A549 (cell line): ENCODE measurements around the gene PRDX2. TPM values are rescaled to one million over a fixed set of nuclear protein-coding genes. Genes with fewer than 3 reads are reported as not detected.

Experiments
- ATAC-seq, 2 experiments: fragments of 200-7000 bp in 1 of 2; fragments of >200 bp in 1 of 2; cut with Nextera tagmentation in 1 of 2; cut with Tn5 transposase in 1 of 2; 3 replicates each; pipeline versions ENCODE4 v1.8.0 to v1.9.1; 2018 to 2020; ENCODE audit warnings: mild to moderate bottlenecking in 1 of 2, moderate library complexity in 1 of 2
- CTCF ChIA-PET: fragments of 300-600 bp; sonication (Branson Sonifier 250); formaldehyde crosslinking; extraction: SDS; loops from one replicate; lab custom pipeline; 2021; ENCODE audit warnings: antibody characterized with exemption, inconsistent platforms; lab: Yijun Ruan, JAX
- POLR2A ChIA-PET: fragments of 350-600 bp; formaldehyde crosslinking; extraction: SDS; loops from one replicate; lab custom pipeline; 2021; ENCODE audit warnings: antibody characterized with exemption, inconsistent platforms; lab: Yijun Ruan, JAX
- DNase-seq, 2 experiments: peaks; one replicate each; pipeline versions ENCODE4 v3.0.0 to v3.0.0-alpha.2; 2011 to 2016; ENCODE audit warnings: low read depth in 1 of 2, low spot score in 1 of 2
- FAIRE-seq: peaks from 2 replicates; lab custom pipeline; 2011; peaks lifted over from hg19 to GRCh38; lab: Jason Lieb, UNC
- H3K27ac ChIP-seq, 2 experiments: fragments of >200 bp; sonication (Bioruptor Twin); formaldehyde crosslinking; 3 replicates each; pipeline ENCODE4 v1.5.1; 2016 to 2017
- H3K4me1 ChIP-seq: fragments of >200 bp; sonication (Bioruptor Twin); formaldehyde crosslinking; 3 replicates; pipeline ENCODE4 v1.6.1; 2016
- H3K4me2 ChIP-seq: fragments of >200 bp; sonication (Bioruptor Twin); formaldehyde crosslinking; 3 replicates; pipeline ENCODE4 v1.6.1; 2016
- H3K4me3 ChIP-seq: fragments of >200 bp; sonication (Bioruptor Twin); formaldehyde crosslinking; 3 replicates; pipeline ENCODE4 v1.5.1; 2016
- H3K9me3 ChIP-seq: fragments of >200 bp; sonication (Bioruptor Twin); formaldehyde crosslinking; 3 replicates; pipeline ENCODE4 v1.6.1; 2016
- CBX2 ChIP-seq: fragments of 200-600 bp; sonication (generic); IDR thresholded peaks from 2 replicates; pipeline ENCODE4 v1.6.1; 2016; ENCODE audit warnings: low read depth, mild to moderate bottlenecking, borderline replicate concordance
- CHD2 ChIP-seq: fragments of 150-350 bp; IDR thresholded peaks from 2 replicates; pipeline ENCODE4 v1.6.1; 2014; ENCODE audit warnings: low read length; ENCODE audit not compliant: partially characterized antibody
- EHF ChIP-seq: fragments of 250-450 bp; sonication (Bioruptor Pico); IDR thresholded peaks from 2 replicates; pipeline ENCODE4 v1.5.0; 2020; ENCODE audit warnings: mild to moderate bottlenecking
- FOSB ChIP-seq: fragments of 250-450 bp; sonication (Bioruptor Pico); IDR thresholded peaks from 2 replicates; pipeline ENCODE4 v1.5.0; 2020; ENCODE audit warnings: mild to moderate bottlenecking, moderate library complexity
- FOSL2 ChIP-seq, 2 experiments: fragments of 450-650 bp in 1 of 2; fragments of >200 bp in 1 of 2; sonication (Bioruptor Twin) in 1 of 2; formaldehyde crosslinking; IDR thresholded peaks; 2 replicates each; pipeline versions ENCODE4 v1.5.0 to v1.6.1; 2016 to 2020; ENCODE audit warnings: mild to moderate bottlenecking in 1 of 2, moderate library complexity in 1 of 2
- JUN ChIP-seq, 2 experiments: fragments of >200 bp; sonication (Bioruptor Twin); formaldehyde crosslinking; IDR thresholded peaks; 2 replicates in 1 of 2; 3 replicates in 1 of 2; pipeline ENCODE4 v1.6.1; 2016 to 2017
- MYC ChIP-seq: IDR thresholded peaks from 2 replicates; pipeline ENCODE4 v1.6.1; 2012; ENCODE audit warnings: mild to moderate bottlenecking, inconsistent platforms, low read length, improper control_type of control experiment, borderline replicate concordance
- NPAS2 ChIP-seq: fragments of 250-450 bp; sonication (Bioruptor Pico); IDR thresholded peaks from 2 replicates; pipeline ENCODE4 v1.8.0; 2022; ENCODE audit warnings: mild to moderate bottlenecking, moderate library complexity, borderline replicate concordance
- POLR2A ChIP-seq: IDR thresholded peaks from 2 replicates; pipeline ENCODE4 v1.6.1; 2012; ENCODE audit warnings: mild to moderate bottlenecking, low read length
- RARB ChIP-seq: fragments of 250-450 bp; sonication (Bioruptor Pico); IDR thresholded peaks from 2 replicates; pipeline ENCODE4 v1.8.0; 2021; ENCODE audit warnings: mild to moderate bottlenecking, moderate library complexity
- RCOR1 ChIP-seq: fragments of 150-350 bp; IDR thresholded peaks from 2 replicates; pipeline ENCODE4 v1.6.1; 2014; ENCODE audit warnings: antibody characterized with exemption, low read length, low read depth
- TFCP2L1 ChIP-seq: fragments of 250-450 bp; sonication (Bioruptor Pico); IDR thresholded peaks from 2 replicates; pipeline ENCODE4 v1.5.0; 2021; ENCODE audit warnings: mild to moderate bottlenecking
- TP53 ChIP-seq: fragments of 250-450 bp; sonication (Bioruptor Pico); IDR thresholded peaks from 2 replicates; pipeline ENCODE4 v1.5.0; 2021; ENCODE audit warnings: mild to moderate bottlenecking, moderate library complexity
- ZNF302 ChIP-seq: fragments of 250-450 bp; sonication (Bioruptor Pico); IDR thresholded peaks from 2 replicates; pipeline ENCODE4 v1.9.0; 2021; ENCODE audit warnings: inconsistent platforms, mild to moderate bottlenecking, moderate library complexity
- ZSCAN20 ChIP-seq: fragments of 250-450 bp; sonication (Bioruptor Pico); IDR thresholded peaks from 2 replicates; pipeline ENCODE4 v1.8.0; 2022; ENCODE audit warnings: mild to moderate bottlenecking, moderate library complexity
- WGBS: methylation state at CpG from one replicate; pipeline ENCODE4 v1.1.6; 2017; ENCODE audit errors: missing lambda C conversion rate; 5-methylcytosine and 5-hydroxymethylcytosine counted together
- polyA plus RNA-seq, 4 experiments: library from polyadenylated mRNA; depleted of rRNA in 3 of 4; stranded (reverse); fragments of >200 nt; fragmentation: RNase III in 1 of 4; extraction: RNeasy Plus Mini Kit Qiagen cat#74134 plus additional on column Dnase treatment in 1 of 4; gene quantifications; 2 replicates in 3 of 4; 3 replicates in 1 of 4; pipeline ENCODE4 v1.2.3, GENCODE V29; 2011 to 2017
- TF ChIP-seq, protein P1 (sequence below): IDR thresholded peaks from 2 replicates; pipeline ENCODE4 v1.6.1; 2012; ENCODE audit warnings: low read depth, borderline replicate concordance
- TF ChIP-seq, protein P2 (sequence below): fragments of >200 bp; sonication (Bioruptor Twin); formaldehyde crosslinking; IDR thresholded peaks from 3 replicates; pipeline ENCODE4 v1.5.1; 2016
- TF ChIP-seq, protein P3 (sequence below): IDR thresholded peaks from 2 replicates; pipeline ENCODE4 v1.6.1; 2012
- TF ChIP-seq, protein P4 (sequence below): fragments of 450-650 bp; IDR thresholded peaks from 2 replicates; pipeline ENCODE4 v1.6.1; 2014; ENCODE audit warnings: antibody characterized with exemption

The PRDX2 gene
- polyA plus RNA-seq, 2 of the 4 experiments (the other 2 are of a cell fraction), result 0.57 to 0.84 TPM

DNA sequence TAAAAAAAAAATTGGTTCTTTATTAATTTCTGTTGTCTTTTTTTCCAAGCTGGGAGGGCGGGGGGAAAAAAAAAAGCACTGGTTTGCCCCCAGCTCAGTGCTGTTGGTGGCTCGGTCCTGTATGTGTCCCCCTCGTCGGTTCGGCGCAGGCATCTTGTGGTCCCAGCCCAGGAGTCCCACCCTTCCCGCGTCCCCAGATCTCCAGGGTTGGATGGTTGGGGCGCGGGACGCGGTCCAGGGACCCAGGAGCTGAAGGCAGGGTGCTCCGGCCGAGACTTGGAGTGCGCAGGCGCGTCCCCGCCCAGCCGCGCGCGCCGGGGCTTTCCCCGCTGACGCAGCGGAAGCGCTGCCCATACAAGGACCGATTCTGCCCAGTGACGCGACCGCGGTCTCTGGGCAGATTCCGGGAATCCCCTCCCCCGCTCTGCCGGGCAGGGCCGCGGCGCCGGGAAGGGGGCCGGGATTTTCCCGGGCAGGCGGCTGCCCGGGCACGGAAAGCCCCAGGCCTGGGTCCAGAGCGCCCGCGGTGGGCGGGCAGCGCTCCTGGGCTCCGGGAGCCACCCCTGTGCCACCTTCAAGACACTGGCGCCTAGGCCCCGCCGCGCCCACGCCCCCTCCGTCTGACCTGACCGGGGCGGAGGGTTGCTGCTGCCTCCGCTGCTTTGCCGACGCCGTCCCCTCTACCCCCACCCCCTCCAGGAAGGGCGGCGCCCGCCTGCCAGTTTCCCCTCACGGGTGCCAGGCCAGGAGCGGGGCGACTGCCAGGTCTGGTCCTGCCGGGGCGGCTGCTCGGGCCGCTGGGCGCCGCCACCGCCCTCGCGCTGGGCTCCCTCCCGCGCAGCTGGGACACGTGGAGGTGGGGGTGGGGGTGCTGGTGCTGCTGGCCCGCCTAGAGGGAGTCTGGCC lies 8.1 kb downstream of the PRDX2 start (continued):
- TF ChIP-seq, protein P1, sequence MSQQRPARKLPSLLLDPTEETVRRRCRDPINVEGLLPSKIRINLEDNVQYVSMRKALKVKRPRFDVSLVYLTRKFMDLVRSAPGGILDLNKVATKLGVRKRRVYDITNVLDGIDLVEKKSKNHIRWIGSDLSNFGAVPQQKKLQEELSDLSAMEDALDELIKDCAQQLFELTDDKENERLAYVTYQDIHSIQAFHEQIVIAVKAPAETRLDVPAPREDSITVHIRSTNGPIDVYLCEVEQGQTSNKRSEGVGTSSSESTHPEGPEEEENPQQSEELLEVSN, result peak; percentile 90
- TF ChIP-seq MYC, result peak; percentile 80

DNA sequence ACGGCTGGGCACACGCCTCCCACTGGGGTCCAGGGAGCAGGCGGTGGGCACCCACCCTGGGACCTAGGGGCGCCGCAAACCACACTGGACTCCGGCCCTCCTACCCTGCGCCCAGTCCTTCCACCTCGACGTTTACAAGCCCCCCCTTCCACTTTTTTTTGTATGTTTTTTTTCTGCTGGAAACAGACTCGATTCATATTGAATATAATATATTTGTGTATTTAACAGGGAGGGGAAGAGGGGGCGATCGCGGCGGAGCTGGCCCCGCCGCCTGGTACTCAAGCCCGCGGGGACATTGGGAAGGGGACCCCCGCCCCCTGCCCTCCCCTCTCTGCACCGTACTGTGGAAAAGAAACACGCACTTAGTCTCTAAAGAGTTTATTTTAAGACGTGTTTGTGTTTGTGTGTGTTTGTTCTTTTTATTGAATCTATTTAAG lies 8.7 kb downstream of the PRDX2 start:
- DNase-seq, result no peak
- Histone ChIP-seq H3K27ac (peak overlapping the region; percentile 96 to 99), H3K4me3 (peak overlapping the region; percentile 92), H3K9me3 (no peaks in the 10 kb centered on the region), H3K4me2 (peak overlapping the region; percentile 86), H3K4me1 (peaks cover 41% of the 10 kb centered on the region)
- WGBS, result under 1% methylated on average over 22 of the region's 22 CpGs
- no peak for ATAC-seq
- TF ChIP-seq ZNF302 (CRISPR knock-in tag), result no peak
- no peak for TF ChIP-seq RARB
- TF ChIP-seq CBX2, result no peak
- TF ChIP-seq ZSCAN20, result no peak
- TF ChIP-seq FOSL2 (IDR thresholded peaks at IDR 0.05), result no peak
- no peak for TF ChIP-seq FOSL2 (CRISPR knock-in tag; IDR thresholded peaks at IDR 0.05)
- FAIRE-seq, result no peak
- POLR2A ChIA-PET, result interaction anchor here (1.5 to 6.5 kb wide), 6 partner anchors 10 to 88 kb away, joined by 3 to 122 read pairs (median 17); partner anchors contain the start of genes DNASE2 and GET3
- CTCF ChIA-PET, result interaction anchor here (0.5 to 17.4 kb wide), 6 partner anchors 10 to 1651 kb away, joined by 3 to 901 read pairs (median 6); partner anchors contain the start of gene HOOK2

DNA sequence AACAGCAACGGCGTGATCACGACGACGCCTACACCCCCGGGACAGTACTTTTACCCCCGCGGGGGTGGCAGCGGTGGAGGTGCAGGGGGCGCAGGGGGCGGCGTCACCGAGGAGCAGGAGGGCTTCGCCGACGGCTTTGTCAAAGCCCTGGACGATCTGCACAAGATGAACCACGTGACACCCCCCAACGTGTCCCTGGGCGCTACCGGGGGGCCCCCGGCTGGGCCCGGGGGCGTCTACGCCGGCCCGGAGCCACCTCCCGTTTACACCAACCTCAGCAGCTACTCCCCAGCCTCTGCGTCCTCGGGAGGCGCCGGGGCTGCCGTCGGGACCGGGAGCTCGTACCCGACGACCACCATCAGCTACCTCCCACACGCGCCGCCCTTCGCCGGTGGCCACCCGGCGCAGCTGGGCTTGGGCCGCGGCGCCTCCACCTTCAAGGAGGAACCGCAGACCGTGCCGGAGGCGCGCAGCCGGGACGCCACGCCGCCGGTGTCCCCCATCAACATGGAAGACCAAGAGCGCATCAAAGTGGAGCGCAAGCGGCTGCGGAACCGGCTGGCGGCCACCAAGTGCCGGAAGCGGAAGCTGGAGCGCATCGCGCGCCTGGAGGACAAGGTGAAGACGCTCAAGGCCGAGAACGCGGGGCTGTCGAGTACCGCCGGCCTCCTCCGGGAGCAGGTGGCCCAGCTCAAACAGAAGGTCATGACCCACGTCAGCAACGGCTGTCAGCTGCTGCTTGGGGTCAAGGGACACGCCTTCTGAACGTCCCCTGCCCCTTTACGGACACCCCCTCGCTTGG lies 9.3 kb downstream of the PRDX2 start:
- H3K4me3 ChIP-seq, result peak overlapping the region; percentile 92
- no peak for TF ChIP-seq ZNF302 (CRISPR knock-in tag)
- TF ChIP-seq JUN (IDR thresholded peaks at IDR 0.05), result 0 out of 5 replicates have a peak, but pooled peaks of 1 of the 2 experiments have one; percentile 4
- TF ChIP-seq, protein P2, sequence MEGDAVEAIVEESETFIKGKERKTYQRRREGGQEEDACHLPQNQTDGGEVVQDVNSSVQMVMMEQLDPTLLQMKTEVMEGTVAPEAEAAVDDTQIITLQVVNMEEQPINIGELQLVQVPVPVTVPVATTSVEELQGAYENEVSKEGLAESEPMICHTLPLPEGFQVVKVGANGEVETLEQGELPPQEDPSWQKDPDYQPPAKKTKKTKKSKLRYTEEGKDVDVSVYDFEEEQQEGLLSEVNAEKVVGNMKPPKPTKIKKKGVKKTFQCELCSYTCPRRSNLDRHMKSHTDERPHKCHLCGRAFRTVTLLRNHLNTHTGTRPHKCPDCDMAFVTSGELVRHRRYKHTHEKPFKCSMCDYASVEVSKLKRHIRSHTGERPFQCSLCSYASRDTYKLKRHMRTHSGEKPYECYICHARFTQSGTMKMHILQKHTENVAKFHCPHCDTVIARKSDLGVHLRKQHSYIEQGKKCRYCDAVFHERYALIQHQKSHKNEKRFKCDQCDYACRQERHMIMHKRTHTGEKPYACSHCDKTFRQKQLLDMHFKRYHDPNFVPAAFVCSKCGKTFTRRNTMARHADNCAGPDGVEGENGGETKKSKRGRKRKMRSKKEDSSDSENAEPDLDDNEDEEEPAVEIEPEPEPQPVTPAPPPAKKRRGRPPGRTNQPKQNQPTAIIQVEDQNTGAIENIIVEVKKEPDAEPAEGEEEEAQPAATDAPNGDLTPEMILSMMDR, result no peak
- 0 out of 2 replicates have a peak, but pooled peaks have one; percentile 39 for TF ChIP-seq TP53 (CRISPR knock-in tag)
- no peak for TF ChIP-seq TFCP2L1
- TF ChIP-seq, protein P3, sequence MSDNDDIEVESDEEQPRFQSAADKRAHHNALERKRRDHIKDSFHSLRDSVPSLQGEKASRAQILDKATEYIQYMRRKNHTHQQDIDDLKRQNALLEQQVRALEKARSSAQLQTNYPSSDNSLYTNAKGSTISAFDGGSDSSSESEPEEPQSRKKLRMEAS, result peak; percentile 26; the same call in 1 of the 2 replicates
- no peak for TF ChIP-seq CHD2
- TF ChIP-seq RCOR1, result no peak
- no peak for TF ChIP-seq FOSB (CRISPR knock-in tag)
- 0 out of 2 replicates have a peak, but pooled peaks have one; percentile 54 for TF ChIP-seq EHF (CRISPR knock-in tag)
- TF ChIP-seq, protein P4, sequence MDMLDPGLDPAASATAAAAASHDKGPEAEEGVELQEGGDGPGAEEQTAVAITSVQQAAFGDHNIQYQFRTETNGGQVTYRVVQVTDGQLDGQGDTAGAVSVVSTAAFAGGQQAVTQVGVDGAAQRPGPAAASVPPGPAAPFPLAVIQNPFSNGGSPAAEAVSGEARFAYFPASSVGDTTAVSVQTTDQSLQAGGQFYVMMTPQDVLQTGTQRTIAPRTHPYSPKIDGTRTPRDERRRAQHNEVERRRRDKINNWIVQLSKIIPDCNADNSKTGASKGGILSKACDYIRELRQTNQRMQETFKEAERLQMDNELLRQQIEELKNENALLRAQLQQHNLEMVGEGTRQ, result peak; percentile 67
- TF ChIP-seq POLR2A, result peak; percentile 13
- TF ChIP-seq NPAS2, result no peak
- peaks cover 48% of the 10 kb centered on the region for H3K4me1 ChIP-seq
- ATAC-seq (no peak), FAIRE-seq (no peak), DNase-seq (peak in 1 of 2 experiments; percentile 60)
- POLR2A ChIA-PET, result interaction anchor here (1.0 to 6.5 kb wide), 10 partner anchors 9 to 375 kb away, joined by 3 to 122 read pairs (median 7); partner anchors contain the start of genes DNASE2, GET3 and RNASEH2A
- H3K9me3 ChIP-seq, result no peaks in the 10 kb centered on the region
- H3K27ac ChIP-seq, result peak overlapping the region; percentile 96 to 99
- CTCF ChIA-PET, result interaction anchor here (0.5 to 17.4 kb wide), 7 partner anchors 9 to 1651 kb away, joined by 3 to 901 read pairs (median 3); partner anchors contain the start of genes DNASE2 and HOOK2
- 0% methylated on average over 12 of the region's 84 CpGs for WGBS
- H3K4me2 ChIP-seq, result peak overlapping the region; percentile 86
